Right hindlimb (tissue), 1 donor: ENCODE results near the gene FAM89B.
A peak's percentile ranks its signal among the peaks of the same experiment; 100 is the strongest.
"Not testable (repeated sequence)": the region's sequence is repeated elsewhere in the genome, so short reads cannot be mapped to it uniquely, and the experiment has no call there.

ENCODE experiments used
- DNase-seq: peaks from one replicate; pipeline ENCODE4 v3.0.0-alpha.2; 2018

Gene FAM89B

DNA sequence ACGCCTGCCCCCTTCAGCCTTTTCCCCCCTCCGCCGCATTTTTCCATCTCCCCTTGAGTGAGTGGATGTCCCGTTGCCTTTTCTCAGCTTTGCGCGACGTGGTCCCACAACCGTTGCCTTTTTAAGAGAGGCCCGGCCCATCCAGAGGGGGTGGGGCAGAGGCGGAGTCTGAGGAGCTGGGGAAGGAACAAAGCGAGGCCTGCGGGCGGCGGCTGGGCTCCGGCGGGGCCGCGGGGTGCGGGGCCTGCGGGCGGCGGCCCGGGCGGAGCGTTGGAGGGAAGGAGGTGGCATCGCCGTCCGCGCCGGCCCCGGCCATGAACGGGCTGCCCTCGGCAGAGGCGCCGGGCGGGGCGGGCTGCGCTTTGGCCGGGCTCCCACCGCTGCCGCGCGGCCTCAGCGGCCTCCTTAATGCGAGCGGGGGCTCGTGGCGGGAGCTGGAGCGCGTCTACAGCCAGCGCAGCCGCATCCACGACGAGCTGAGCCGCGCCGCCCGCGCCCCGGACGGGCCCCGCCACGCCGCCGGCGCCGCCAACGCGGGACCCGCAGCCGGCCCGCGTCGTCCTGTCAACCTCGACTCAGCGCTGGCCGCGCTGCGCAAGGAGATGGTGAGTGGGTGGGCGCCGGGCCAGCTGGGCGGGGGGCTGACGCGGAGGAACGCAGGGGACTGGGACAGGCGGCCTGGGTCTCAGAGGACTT lies at the start of gene FAM89B:
Gene FAM89B, plus strand, starts transcription at position 183 of the 696 bp plus-strand sequence. Its CDS starts 132 bp downstream, at position 315.
- DNase-seq: peak; percentile 96

GRCh38 chr11:65522718-65523630 lies 49.4 kb upstream of the FAM89B start:
- DNase-seq: not testable (repeated sequence)

DNA sequence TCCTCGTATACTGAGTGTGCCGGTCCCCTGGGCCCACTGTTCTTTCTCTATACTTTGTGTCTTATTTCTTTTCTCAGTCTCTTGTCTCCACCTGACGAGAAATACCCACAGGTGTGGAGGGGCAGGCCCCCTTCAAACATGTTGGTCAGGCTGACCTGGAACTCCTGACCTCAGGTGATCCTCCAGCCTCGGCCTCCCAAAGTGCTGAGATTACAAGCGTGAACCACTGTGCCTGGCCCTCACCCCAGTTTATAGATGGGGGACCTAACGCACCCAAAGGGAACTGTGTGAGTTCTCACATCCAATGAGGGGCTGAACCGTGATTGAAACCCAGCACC lies 48.7 kb upstream of the FAM89B start:
- DNase-seq: not testable (repeated sequence)

- peak; percentile 52 for DNase-seq
Measured at GRCh38 chr11:65524014-65524740, 48.2 kb upstream of the FAM89B start.

DNA sequence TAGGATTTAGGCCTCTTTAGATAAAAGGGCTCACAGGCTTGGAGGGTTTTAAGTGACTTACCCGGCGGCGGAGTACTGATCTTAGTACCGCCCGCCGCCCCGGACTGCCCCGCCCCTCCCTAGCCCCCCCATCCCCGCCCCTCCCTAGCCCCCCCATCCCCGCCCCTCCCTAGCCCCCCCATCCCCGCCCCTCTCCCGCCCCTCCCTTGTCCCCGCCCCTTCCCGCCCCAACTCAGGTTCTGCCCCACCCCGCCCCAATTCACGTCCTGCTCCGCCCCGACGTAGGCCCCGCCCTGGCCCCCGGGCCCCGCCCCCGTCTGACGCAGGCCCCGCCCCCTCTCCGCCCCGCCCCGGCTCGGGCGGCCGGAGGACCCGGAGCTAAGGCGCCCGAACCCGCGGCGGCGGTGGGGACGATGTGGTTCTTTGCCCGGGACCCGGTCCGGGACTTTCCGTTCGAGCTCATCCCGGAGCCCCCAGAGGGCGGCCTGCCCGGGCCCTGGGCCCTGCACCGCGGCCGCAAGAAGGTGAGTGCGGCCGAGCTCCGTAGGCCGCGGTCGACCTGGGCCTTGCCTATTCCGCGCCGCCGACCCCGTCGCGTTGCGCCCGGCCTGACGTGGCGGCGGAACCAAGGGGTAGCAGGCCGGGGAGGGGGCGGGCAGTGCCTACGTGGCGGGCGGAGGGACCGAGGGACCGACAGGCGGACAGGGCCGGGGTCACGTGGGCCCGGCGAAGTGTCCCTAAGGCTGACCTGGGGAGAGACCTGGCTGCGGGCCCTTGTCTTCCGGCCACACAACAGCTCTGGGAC lies 47.4 kb upstream of the FAM89B start, which contains the start of gene SCYL1:
Gene SCYL1, plus strand, starts transcription at position 343 of the 805 bp plus-strand sequence. Its CDS starts 71 bp downstream, at position 414.
- peak; percentile 93 for DNase-seq

- no peak for DNase-seq
Measured at GRCh38 chr11:65525546-65526480, 46.5 kb upstream of the FAM89B start.

DNA sequence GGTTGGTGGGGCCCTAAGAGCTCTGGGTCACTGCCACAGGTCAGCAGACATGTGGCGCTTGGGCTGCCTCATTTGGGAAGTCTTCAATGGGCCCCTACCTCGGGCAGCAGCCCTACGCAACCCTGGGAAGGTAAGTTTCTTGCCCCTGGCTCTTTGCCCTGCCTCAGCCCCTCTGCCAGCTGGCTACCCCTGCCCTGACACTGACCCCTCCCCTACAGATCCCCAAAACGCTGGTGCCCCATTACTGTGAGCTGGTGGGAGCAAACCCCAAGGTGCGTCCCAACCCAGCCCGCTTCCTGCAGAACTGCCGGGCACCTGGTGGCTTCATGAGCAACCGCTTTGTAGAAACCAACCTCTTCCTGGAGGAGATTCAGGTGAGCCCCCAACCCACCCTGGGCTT lies 45.6 kb upstream of the FAM89B start:
- DNase-seq: no peak

DNA sequence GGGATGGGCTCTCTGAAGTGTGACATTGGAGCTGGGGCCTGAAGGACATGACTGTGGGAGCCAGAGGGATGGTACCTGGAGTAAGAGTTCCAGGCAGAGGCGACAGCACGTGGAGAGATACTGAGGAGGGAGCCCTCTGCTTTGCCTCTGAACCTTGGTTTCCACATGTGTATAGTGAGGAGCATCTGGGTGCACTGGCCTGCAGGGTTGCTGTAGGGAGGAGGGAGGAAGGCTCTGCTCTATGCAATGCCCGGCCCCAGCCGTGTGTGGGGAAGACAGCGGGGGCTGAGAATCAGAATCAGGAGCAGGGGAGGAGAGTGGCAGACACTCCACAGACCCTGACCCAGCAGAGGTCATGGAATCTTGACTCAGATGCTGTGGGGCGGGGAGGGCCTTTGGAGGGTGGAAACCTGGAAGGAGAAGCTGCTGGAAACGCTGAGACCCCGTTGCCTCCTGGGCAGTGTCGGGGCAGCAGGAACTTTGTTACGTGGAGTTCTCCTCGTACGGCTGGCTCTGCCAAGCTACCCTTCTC lies 43.5 kb upstream of the FAM89B start:
- no peak for DNase-seq

GRCh38 chr11:65529475-65530156 lies 42.7 kb upstream of the FAM89B start:
- no peak for DNase-seq

- DNase-seq: no peak
Measured at GRCh38 chr11:65530157-65530496, 42.2 kb upstream of the FAM89B start.

DNA sequence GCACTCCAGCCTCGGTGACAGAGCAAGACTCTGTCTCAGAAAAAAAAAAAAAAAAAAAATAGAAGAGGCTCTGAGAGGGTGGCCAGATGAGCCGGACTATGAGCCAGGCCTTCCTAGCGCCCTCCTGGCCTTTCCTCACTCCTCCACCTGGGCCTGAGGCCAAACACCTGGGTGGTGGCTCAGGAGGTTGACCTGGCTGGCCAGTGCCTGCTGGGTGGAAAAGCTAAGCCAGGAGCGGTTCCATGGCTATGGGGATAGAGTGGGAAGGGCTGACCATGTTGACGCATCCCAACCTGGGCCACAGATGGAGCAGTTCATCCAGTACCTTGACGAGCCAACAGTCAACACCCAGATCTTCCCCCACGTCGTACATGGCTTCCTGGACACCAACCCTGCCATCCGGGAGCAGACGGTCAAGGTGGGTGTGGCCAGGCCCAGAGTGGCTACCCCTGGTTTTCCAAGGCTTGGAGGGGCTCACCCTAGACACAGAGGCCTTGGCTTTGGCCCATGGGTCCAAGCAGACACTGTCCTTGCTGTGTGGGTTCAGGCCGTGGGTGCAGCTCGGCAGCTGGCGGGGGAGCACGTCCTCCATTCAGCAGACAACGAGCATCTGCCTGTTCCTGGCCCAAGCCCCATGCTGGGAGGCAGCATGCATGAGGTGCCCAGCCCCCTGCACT lies 39.8 kb upstream of the FAM89B start:
- no peak for DNase-seq

DNA sequence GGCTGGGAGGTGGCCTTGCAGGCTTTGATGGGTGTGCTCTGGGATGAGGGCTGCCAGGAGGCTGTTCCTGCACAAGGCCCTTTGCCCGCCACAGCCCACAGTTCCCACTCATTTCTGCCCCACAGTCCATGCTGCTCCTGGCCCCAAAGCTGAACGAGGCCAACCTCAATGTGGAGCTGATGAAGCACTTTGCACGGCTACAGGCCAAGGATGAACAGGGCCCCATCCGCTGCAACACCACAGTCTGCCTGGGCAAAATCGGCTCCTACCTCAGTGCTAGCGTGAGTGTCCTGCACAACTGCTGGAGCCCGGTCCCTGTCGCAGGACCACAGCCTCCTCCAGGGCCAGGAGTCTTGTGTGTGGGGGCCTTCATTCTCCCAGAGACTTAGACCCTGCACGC lies 37.2 kb upstream of the FAM89B start:
- no peak for DNase-seq

DNA sequence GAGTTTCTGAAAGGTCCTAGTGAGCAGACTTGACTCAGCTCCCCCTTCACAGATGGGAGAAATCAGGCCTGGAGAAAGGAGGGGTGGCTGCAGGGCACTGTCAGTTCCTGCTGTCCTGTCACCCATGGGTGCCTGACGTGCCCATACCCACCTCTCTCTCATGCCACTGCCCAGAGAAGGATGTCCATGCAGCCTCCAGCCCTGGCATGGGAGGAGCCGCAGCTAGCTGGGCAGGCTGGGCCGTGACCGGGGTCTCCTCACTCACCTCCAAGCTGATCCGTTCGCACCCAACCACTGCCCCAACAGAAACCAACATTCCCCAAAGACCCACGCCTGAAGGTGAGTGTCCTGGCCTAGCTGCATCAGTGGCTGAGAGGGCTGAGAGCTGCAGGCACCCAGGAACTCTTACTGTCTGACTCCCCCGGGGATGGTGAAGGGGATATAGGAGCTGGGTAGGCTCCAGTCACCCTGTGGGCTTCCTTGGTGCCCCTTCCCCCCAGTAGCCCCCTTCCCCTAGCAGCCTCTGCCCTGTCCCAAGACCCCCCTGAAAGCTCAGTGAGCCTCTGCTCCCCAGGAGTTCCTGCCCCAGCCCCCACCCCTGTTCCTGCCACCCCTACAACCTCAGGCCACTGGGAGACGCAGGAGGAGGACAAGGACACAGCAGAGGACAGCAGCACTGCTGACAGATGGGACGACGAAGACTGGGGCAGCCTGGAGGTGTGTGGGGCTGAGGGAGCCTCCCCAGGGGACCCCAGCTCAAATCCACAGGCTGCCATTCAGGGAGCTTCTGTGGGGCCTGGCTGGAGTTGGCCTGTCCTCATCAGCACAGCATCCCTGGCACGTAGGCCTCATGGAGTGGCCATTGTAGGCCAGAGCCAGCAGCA lies 35.7 kb upstream of the FAM89B start:
- DNase-seq: no peak

DNA sequence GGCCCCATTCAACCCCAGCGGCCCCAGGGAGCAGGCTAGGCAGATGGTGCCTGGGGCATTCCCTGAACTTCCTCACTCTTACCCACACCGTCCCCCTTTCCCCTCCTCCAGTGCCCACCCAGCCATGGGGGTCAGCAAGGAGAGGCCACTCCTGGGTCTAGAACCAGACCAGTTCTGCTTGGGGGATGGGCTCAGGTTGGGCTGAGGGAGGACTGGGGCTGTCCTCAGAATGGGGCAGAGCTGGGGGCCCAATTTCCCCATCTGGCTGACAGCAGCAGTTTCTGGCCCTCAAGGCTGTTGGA lies 35.1 kb upstream of the FAM89B start:
- no peak for DNase-seq

DNA sequence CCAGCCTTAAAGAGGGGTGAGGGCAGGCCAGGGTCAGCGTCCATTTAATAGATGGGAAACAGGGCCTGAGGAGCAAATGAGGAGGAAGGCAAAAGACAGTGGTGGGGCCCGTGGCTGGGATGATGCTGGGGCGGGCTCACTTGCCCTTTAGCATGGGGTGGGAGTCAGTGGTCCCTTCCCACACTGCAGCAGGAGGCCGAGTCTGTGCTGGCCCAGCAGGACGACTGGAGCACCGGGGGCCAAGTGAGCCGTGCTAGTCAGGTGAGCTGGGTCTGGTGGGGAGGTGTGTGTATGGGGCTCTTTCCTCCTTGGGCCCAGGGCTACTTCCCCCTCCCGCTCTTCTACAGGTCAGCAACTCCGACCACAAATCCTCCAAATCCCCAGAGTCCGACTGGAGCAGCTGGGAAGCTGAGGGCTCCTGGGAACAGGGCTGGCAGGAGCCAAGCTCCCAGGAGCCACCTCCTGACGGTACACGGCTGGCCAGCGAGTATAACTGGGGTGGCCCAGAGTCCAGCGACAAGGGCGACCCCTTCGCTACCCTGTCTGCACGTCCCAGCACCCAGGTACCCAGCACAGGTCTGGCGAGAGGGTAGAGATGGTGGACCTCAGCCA lies 34.6 kb upstream of the FAM89B start:
- DNase-seq: no peak

DNA sequence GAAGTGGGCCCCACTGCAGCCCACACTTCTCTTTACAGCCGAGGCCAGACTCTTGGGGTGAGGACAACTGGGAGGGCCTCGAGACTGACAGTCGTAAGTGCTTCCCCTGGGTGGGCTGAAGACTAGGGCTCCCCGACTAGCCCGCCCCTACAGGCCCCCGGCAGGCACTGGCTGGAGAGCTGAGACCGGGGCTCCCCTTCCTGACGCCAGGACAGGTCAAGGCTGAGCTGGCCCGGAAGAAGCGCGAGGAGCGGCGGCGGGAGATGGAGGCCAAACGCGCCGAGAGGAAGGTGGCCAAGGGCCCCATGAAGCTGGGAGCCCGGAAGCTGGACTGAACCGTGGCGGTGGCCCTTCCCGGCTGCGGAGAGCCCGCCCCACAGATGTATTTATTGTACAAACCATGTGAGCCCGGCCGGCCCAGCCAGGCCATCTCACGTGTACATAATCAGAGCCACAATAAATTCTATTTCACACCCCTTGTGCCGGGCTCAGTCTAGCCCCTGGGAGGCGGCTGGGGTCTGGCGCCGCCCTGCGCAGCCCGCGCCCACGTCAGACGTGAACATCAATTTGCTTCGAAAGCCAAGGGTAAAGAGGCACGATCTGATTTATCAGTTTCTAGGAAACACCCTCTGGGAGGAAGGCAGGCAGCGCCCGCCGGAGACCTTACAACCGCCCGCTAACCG lies 34.0 kb upstream of the FAM89B start:
- DNase-seq: no peak

GRCh38 chr11:65538915-65539743 lies 33.2 kb upstream of the FAM89B start:
- DNase-seq: no peak
